ENCODE measurements around the gene DAPK1. TPM values are rescaled to one million over a fixed set of nuclear protein-coding genes. Genes with fewer than 3 reads are reported as not detected.

The DAPK1 gene
- polyA plus RNA-seq, 1 donor from 2014 or later: 45.0 TPM

GRCh38 chr9:87647114-87647513 is 149.4 kb downstream of the DAPK1 start:
- Histone ChIP-seq H3K4me3 (ENCODE audit: low read length) (no peak overlapping the region), H3K79me2 (replicated peaks; ENCODE audit: insufficient read depth, low read length) (no peaks in the 10 kb centered on the region), H3K27me3 (ENCODE audit: insufficient read depth, low read depth, low read length) (no peaks in the 10 kb centered on the region), H3K4me2 (ENCODE audit: low read length) (no peak overlapping the region), H3K9me2 (ENCODE audit: insufficient read depth, low read length) (no peaks in the 10 kb centered on the region), H3K9me3 (ENCODE audit: low read length) (no peaks in the 10 kb centered on the region), H3K36me3 (ENCODE audit: insufficient read depth, low read length) (peaks cover 29% of the 10 kb centered on the region), H3F3A (ENCODE audit: insufficient read depth, low read length, poor library complexity, severe bottlenecking) (no peaks in the 10 kb centered on the region), H4K20me1 (ENCODE audit: insufficient read depth) (no peaks in the 10 kb centered on the region), H2AFZ (ENCODE audit: low read depth, low read length) (no peak overlapping the region), H3K9ac (ENCODE audit: low read length) (no peak overlapping the region), H3K27ac (ENCODE audit: low read length) (no peak overlapping the region)
- TF ChIP-seq TAF1 (IDR thresholded peaks at IDR 0.05; ENCODE audit: low read depth): no peak
- TF ChIP-seq RAD21 (conservative IDR thresholded peaks at IDR 0.05): no peak
- TF ChIP-seq EP300 (conservative IDR thresholded peaks at IDR 0.05; ENCODE audit: poor library complexity, severe bottlenecking): no peak
- TF ChIP-seq REST (IDR thresholded peaks at IDR 0.05; ENCODE audit: borderline replicate concordance): no peak
- TF ChIP-seq SMC3 (conservative IDR thresholded peaks at IDR 0.05; ENCODE audit: poor library complexity): no peak
- TF ChIP-seq MXI1 (conservative IDR thresholded peaks at IDR 0.05; ENCODE audit: poor library complexity, severe bottlenecking): no peak
- TF ChIP-seq EZH2 (IDR thresholded peaks at IDR 0.05; ENCODE audit: borderline replicate concordance, insufficient read depth, low read length, poor library complexity, severe bottlenecking): no peak
- no peak for TF ChIP-seq CTCF (IDR thresholded peaks at IDR 0.05; ENCODE audit: poor library complexity, severe bottlenecking)

- Histone ChIP-seq H2AFZ (ENCODE audit: low read depth, low read length) (no peak overlapping the region), H3K9me2 (ENCODE audit: insufficient read depth, low read length) (no peaks in the 10 kb centered on the region), H3K9me3 (ENCODE audit: low read length) (no peaks in the 10 kb centered on the region), H3K36me3 (ENCODE audit: insufficient read depth, low read length) (peaks cover 29% of the 10 kb centered on the region), H3K4me2 (ENCODE audit: low read length) (no peak overlapping the region), H3F3A (ENCODE audit: insufficient read depth, low read length, poor library complexity, severe bottlenecking) (no peaks in the 10 kb centered on the region), H3K4me3 (ENCODE audit: low read length) (no peak overlapping the region), H3K9ac (ENCODE audit: low read length) (no peak overlapping the region), H3K79me2 (replicated peaks; ENCODE audit: insufficient read depth, low read length) (no peaks in the 10 kb centered on the region), H4K20me1 (ENCODE audit: insufficient read depth) (no peaks in the 10 kb centered on the region), H3K27ac (ENCODE audit: low read length) (no peak overlapping the region), H3K27me3 (ENCODE audit: insufficient read depth, low read depth, low read length) (no peaks in the 10 kb centered on the region)
- TF ChIP-seq SMC3 (conservative IDR thresholded peaks at IDR 0.05; ENCODE audit: poor library complexity) (no peak), MXI1 (conservative IDR thresholded peaks at IDR 0.05; ENCODE audit: poor library complexity, severe bottlenecking) (no peak), RAD21 (conservative IDR thresholded peaks at IDR 0.05) (no peak), CTCF (IDR thresholded peaks at IDR 0.05; ENCODE audit: poor library complexity, severe bottlenecking) (no peak), POLR2AphosphoS5 (IDR thresholded peaks at IDR 0.05) (no peak), TAF1 (IDR thresholded peaks at IDR 0.05; ENCODE audit: low read depth) (no peak), REST (IDR thresholded peaks at IDR 0.05; ENCODE audit: borderline replicate concordance) (no peak), EZH2 (IDR thresholded peaks at IDR 0.05; ENCODE audit: borderline replicate concordance, insufficient read depth, low read length, poor library complexity, severe bottlenecking) (no peak), EP300 (conservative IDR thresholded peaks at IDR 0.05; ENCODE audit: poor library complexity, severe bottlenecking) (no peak)
These were observed 150.9 kb downstream of the DAPK1 start for GRCh38 chr9:87648606-87649005.
